Stimulated activated CD8-positive, alpha-beta memory T cell treated with anti-CD3 and anti-CD28 coated beads, Interleukin-2, amount 100 ng/mL, for 48 hours (primary cell): ENCODE data around the gene UBE2D1.

Experiments used
- DNase-seq, 2 donors: peaks; one replicate each; pipeline ENCODE4 v3.0.0-alpha.2; 2020; ENCODE audit warnings: low read depth in 2 of 2

Gene UBE2D1

DNA sequence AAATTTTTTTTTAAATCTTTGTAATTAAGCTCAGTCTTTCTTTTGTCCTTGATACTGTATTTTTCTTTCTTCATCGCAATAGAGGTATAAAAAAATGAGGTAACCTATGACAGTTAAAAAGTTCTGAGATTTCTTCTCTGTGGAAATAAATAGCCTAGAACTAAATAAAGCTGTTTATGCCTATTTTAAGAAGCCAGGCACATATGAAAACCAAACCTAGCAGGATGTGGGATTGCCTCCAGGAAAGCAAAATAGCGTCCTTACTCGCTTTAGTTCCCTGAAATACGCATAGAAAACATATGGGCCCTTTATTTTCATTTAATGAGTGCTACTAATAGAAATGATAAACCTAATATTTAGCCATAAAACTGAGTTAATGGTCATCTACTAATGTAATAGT, 6.6 kb downstream of the UBE2D1 start:
- no peak for DNase-seq

DNA sequence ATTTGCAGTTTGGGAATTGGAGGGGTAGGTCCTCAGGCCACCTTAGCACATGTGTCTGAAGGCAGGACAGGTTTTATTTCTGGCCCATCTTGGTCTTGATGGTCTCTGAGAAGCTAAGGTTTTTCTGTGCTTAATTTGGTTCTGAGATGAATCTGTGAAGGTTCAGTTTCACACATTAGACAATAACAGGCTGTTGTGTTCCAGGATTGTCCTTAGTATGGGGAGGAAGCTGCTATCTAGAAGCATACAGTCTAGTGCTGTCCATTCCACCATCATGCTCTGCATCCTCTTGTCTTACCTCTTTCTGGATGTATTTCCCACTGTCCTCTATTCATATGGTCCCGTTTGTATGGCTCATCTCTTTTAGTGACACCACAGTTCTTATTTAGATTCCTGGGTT, 7.1 kb downstream of the UBE2D1 start:
- no peak for DNase-seq

DNA sequence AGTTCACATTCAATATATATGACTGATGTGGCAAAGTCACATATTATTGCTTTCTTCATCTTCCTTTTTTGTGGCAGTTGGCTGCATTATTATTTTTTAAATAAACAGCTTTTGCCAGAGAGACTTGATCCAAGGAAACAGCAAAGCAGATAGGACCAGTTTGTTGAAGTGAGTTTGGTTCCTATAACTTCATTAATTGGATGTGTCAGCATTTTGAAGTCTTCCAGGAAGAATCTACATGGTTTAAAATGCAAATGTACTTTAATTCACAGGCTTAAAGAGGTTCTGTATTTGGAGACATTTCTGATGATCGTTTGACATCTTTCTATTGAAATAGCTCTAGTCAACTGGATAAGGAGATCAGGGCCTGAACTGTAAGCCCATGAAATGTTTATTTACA, 13.2 kb downstream of the UBE2D1 start:
- no peak for DNase-seq

DNA sequence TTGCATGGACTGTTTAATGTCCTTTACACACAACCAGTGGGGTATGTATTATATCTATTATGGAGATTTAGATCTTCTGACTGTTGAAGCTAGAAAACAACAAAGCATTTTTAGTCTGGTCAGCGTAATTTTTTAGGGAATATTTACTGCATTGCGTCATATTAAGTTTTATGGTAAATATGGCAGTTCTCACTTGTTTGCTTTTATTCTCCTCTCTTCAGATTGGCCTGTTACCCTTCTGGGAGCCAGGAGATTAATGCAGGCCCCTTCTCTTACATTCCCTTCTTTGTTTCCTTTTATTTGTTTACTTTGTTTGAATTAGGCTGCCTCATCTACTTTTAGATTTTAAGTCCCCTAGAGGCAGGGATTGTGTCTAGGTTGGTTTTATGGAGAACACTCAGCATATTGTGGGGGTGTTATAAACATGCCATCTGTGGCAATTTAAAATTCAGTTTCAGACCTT, 13.8 kb downstream of the UBE2D1 start:
- no peak for DNase-seq

DNA sequence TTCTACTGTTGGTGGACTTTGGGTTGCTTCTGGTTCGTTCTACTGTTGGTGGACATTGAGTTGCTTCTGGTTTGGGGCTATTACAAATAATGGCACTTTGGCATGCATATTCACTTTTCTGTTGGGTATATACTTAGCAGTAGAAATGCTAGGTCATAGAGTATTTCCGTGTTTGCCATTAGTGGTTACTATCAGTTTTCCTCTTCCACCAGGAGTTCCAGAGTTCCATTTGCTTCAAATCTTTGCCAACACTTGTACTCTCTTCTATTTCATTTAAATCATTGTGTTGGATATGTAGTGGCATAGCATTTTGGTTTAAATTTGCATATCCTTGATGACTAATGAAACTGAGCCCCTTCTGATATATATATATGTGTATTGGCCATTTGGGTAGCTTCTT, 15.2 kb downstream of the UBE2D1 start:
- DNase-seq, result no peak

DNA sequence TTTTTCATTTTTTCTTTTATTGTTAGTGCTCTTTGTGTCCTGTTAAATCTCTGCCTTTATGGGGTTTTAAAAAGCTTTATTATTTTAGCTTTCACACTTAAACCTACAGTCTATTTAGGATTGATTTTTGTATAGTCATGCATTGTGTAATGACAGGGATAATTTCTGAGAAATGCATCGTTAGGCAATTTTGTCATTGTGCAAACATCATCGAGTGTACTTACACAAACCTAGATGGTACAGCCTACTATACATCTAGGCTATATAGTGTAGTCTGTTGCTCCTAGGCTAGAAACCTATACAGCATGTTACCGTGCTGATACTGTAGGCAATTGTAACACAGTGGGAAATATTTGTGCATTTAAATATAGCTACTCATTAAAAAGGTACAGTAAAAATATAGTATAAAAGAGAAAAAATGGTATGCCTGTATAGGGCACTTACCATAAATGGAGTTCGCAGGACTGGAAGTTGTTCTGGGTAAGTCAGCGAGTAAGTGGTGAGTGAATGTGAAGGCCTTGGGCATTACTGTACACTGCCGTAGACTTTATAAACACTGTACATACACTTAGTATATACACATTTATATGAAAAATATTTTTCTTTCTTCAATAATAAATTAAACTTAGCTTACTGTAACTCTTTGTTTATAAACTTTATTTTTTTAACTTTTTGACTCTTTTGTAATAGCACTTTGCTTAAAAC, 16.0 kb downstream of the UBE2D1 start:
- no peak for DNase-seq

DNA sequence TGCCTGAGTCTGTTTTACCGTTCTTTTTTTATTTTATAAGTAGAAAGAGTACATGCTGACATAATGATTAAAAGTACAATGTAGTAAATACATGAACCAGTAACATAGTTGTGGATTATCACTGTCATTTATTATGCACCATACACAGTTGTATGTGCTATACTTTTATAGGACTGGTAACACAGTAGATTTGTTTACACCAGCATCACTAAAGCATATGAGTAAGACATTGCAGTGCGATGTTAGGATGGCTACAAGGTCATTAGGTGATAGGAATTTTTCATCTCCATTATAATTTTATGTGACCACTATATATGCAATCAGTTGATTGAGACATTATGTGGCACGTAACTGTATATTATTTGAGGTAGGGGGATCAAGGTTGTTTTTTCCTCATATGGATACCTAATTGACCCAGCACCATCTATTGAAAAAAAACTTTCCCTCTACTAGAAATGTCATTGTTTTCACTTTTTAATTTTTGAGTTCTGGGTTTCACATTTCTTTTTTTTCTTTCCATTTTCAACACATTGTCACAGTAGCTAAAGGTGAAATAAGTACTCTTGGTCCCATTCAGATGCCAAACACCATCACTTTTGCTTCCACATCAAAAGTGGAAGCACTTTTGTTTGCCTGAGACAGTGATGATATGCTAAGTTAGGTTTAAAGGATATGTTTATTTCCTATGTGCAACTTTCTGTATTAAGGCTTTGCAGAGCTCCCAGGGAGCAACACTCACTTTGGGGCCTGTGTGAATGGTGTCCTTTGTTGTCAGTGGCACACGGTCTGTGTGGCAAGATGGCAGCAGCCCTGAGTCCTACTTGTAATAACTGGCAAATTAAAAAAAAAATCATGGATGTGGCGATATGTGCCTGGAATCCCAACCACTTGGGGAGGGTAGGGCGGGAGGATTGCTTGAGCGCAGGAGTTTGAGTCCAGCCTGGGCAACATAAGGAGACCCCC, 17.1 kb downstream of the UBE2D1 start:
- no peak for DNase-seq

DNA sequence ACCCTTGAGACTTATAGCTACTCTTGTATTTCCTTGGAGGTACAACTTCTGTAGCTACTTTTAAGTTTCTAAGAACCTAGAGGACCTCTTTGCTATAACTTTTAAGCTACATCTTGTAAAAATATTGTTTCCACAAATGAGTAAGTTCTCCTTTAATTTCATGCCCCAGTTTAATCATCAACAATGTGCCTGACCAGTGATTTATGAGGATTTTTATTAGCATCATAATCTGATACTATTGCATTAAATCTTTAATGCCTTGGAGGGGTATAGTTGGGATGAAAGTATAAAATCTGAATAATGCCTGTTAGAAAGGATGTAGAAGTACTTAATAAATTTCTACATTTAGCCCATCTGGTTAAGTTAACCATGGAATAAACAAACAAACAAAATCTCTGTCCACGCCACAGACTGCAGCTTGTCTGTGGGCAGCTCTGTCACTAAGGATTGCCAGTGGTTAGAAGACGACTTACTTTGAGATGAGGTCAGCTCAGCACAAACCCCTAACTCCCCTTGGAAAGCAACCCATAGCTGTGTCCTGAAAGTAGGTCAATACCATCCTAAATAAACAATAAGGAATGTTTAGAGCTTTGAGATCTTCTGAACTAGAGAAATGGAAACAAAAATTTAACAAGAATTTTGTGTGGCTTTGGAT, 18.3 kb downstream of the UBE2D1 start:
- DNase-seq, result no peak

DNA sequence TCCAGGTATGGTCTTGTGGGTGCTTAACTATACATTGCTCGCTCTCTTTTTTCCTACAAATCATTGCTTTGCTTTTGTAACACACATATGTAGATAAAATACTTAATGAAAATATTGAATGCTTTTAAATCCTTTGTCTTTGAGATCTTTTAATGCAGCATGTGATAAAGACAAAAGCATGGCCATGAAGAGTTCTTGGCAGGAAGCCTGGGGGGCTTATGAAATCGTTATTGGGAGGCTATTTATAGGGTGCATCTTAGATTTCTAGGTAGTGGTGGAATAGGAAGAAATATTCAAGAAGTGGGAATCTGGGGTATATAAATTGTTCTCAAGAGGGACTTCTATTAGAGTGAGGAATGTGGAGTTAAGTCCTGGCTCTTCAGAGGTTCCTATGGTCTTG, 21.9 kb downstream of the UBE2D1 start:
- no peak for DNase-seq

DNA sequence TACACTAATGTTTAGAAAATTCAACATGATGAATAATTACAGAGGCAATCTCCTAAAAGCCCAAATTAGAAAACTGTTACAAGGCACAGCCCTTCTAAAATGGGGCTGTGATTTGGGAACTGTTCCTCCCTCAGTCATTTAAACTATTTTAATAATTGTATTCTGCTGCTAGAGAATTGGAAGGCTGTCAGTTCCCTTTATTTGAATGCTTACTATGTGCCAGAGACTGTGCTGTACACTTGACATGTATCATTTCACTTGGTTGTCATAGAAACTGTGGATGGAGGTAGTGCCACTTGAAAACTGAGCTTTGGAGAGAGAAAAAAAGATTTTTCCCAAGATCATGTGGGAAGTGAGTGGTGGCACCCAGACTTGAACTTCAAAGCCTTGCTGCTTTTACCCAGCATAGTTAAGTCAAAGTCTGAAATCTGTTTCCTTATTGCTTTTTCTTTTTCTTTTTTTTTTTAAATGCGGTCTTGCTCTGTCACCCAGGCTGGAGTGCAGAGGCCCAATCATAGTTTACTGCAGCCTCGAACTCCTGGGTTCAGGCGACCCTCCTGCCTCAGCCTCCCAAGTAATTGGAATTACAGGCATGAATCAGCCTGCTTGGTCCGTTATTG, 23.6 kb downstream of the UBE2D1 start:
- no peak for DNase-seq

DNA sequence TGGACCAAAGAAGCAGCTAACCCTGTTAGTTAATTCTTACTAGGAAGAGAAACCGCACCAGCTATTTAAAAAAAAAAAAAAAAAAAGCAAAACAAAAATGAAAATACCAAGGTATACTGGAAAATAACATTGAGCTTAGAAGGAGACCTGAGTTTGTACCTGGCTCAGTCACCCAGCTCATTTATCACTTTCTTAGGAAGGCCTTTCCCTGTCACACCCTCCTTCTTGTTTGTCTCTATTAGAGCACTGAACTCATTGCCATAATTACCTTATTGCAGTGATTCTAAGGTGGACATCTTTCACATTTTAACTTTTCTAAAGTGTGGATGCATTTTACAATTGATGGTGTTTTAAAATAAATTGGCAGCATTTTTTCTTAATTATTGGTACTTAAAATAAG, 24.1 kb downstream of the UBE2D1 start:
- no peak for DNase-seq

DNA sequence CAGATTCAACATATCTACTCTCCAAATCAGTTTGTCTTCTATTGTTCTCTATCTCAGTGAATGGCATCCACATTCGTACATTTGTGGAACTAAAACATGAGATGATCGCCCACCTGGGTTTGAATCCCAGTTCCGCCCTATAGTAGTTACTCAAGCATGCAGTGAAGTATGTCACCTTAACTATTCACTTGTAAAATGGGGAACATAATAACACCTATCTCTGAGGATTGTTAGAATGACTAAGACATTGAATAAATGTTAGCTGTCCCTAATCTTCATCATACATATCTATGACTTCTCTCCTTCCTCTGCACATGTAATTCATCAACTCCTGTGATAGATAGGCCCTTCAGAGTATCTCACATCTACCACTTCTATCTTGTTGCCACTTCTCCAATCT, 24.7 kb downstream of the UBE2D1 start:
- DNase-seq, result no peak

DNA sequence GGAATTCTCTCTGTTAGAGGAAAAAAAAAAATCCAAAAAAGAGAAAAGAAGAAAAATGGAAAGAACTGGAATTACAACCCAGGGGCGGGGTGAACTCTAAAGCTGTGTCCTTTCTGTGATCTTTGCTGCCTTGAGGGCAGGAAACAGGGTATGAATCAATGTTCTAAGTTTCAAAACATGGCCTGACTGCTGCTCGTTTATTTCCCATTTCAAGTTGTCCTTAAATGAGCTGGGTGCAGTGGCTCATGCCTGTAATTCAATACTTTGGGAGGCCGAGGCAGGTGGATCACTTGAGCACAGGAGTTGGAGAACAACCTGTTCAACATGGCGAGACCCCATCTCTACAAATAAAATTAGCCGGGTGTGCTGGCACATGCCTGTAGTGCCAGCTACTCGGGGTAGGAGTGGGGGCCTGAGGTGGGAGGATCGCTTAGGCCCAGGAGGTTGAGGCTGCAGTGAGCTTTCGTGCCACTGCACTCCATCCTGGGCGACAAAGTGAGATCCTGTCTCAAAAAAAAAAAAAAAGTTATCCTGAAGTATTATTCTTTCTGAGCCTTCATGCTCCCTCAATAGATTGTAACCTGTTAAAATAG, 25.7 kb downstream of the UBE2D1 start:
- DNase-seq, result no peak

DNA sequence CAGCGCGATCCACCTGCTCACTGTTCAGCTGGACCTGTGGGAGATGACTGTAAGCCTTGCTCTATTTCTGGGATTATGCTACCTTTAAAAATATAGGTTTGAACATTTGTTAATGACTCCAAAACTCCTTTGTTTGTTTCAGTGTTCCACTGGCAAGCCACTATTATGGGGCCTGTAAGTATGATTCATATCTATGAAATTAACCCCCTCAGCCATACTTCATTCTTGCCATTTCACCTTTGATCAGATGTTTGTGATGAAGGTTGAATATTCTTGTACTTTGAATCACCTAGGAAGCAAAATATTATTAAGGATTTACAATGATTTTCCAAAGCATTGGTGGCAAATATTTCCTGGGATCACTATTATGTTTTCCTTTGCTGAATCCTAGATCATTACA, 26.5 kb downstream of the UBE2D1 start:
- no peak for DNase-seq

DNA sequence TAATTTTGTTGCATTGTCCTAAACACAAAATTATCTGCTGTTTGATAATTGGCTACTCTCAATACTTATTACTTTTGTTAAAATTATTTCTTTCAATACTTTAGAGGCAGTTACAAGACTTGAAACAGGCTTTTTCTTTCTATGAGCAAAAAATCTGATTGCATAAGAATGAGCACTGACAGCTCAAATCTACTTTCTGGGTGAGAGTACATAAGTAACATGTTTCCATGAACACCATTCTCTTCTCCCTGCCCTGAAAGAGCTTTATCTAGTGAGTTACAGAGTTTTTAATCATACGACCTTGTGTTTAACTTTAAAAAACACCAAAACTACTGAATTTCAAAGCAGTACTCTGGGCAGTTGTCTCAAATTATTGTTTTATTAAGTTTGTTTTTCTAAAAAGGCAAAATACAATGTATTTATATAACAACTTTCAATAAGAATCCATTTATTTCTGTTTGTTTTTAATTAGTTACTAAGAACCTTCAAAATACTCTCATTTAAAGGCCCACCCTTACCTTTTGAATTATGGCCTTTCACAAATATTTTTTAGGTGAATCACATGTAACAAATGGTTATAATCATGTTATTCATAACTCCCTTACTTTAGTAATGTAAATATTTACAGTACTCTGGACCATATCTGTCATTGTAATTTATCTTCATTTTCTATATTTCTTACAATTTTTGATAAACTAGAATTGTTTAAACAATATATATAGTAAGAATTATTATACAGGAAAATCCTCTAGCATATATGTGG, 27.4 kb downstream of the UBE2D1 start:
- DNase-seq, result no peak

DNA sequence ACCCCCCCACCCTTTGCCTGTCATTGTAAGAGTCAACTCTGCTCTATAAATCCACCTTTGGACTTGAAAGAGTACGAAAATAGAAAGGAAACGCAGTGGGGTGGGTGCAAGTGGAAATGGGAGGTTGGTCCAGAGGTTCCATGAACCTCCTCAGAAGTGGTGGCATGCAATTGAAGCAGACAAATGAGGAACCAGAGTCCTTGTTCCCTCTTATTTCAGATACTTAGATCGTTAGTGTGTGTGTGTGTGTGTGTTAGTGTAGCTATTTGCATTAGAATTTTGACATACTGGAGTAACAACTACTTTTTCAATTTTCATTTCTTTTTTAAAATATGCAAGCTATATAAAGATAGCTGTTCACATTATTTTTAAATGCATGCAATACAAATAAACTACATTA, 32.3 kb downstream of the UBE2D1 start:
- no peak for DNase-seq

DNA sequence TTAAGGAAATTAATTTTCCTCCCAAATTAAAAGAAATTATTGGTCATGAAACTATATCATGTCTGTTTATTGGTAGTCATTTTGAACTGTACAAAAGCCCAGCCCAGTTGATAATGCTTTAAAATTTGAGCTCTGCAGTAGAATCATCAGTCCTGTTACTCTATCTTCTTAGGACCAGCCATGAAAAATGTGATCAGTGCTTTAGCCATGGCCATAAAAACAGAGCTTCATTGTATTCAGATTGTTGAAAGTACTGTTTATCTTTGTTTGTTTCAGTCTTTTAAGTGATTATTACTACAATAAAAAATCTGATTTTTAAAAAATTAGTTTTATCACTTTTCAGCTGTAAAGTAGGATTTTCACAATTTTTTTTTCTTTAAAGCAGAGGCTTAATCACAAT, 36.7 kb downstream of the UBE2D1 start:
- DNase-seq, result no peak

DNA sequence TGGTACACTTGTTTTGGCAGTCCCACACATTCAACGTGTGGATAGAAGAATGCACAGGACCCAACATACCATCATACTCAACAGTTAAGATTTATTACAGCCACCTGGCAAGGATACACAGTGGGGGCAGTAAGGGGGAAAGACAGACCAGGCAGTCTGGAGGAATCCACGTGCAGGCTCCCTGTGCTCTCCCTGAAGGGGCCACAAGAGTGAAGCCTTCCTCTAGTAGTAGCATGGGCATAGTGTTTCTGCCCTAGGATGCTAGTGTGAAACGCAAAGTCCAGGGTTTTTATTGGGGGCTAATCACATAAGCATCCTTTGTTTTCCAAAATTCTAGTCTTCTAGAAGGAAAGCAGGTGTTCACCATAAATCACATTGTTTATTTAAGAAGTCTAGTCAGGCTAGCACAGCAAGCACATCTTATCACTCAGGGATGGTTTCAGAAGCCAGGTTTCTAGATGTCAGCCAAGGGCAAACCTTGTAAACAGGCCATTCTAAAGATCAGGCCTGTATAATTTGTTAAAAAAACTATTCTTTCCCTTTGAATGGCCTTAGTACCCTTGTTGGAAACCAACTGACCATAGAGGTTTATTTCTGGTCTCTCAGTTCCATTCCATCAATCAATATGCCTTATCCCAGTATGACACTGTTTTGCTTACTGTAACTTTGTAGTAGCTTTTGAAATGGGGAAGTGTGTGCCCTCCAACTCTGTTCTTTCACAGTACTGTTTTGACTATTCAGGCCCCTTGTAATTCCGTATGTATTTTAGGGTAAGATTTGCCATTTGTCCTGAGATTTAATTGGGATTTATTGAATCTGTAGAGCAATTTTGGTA, 38.0 kb downstream of the UBE2D1 start:
- no peak for DNase-seq

DNA sequence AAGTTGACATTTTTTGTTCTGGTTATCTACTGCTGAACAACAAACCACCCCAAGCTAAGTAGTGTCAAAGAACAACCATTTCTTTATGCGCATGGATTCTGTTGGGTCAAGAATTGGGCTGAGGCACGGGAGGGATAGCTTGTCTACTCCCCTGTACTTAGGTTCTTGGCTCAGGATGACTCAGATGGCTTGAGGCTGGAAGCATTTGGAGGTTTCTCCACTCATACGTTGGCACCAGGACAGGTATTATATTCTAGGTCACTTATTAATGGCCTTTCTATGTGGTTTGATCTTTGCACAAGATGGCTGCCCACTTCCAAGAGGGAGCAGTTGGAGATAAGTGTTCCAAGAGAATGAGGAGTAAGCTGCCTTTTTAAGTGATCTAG, 38.6 kb downstream of the UBE2D1 start:
- DNase-seq, result no peak

DNA sequence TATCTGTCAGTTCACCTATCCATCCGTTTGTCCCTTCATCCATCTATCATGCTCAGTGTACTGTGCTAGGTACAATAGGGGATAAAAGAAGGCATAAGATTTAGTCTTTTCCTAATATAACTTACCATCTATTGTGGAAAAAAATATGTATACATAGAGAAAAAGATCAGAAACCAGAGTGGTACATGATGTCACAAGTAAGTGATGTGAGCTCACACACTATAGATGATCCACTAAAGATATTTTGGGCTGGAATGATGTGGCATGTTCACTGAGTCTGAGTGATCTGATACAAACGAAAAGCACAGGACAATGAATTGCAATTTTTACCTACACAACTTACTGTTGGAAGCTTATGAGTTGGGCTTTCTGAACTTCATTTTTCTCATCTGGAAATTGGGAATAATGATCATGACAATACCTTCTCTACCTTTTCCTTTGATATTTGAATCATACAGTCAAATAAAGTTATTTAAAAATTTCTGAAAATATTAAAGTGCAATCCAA, 47.7 kb downstream of the UBE2D1 start:
- no peak for DNase-seq
